Measurements from ENCODE around the gene OR2G6. TPM values are rescaled to one million over a fixed set of nuclear protein-coding genes. Genes with fewer than 3 reads are reported as not detected.
"Not testable (repeated sequence)": the region's sequence is repeated elsewhere in the genome, so short reads cannot be mapped to it uniquely, and the experiment has no call there.

Gene OR2G6
- total RNA-seq, result not detected in 2 replicates
- long read RNA-seq, result 0 reads

GRCh38 chr1:248507773-248508172, at the start of gene OR2G6:
Gene OR2G6, plus strand, starts transcription at chr1:248508073. Its CDS starts 13,574 bp downstream, at chr1:248521647.
- H3K4me1 Mint-ChIP-seq (ENCODE audit: unreplicated experiment); DNase-seq (ENCODE audit: extremely low spot score, unreplicated experiment); H3K27me3 Mint-ChIP-seq (ENCODE audit: unreplicated experiment); H3K36me3 Mint-ChIP-seq (ENCODE audit: unreplicated experiment); H3K9me3 Mint-ChIP-seq (ENCODE audit: unreplicated experiment); H3K4me3 Mint-ChIP-seq (ENCODE audit: unreplicated experiment); H3K27ac Mint-ChIP-seq (ENCODE audit: unreplicated experiment): not testable (repeated sequence)

GRCh38 chr1:248459117-248459516, 48.8 kb upstream of the OR2G6 start:
- not testable (repeated sequence) for H3K27me3 Mint-ChIP-seq (ENCODE audit: unreplicated experiment); DNase-seq (ENCODE audit: extremely low spot score, unreplicated experiment); H3K36me3 Mint-ChIP-seq (ENCODE audit: unreplicated experiment); H3K4me1 Mint-ChIP-seq (ENCODE audit: unreplicated experiment); H3K4me3 Mint-ChIP-seq (ENCODE audit: unreplicated experiment); H3K27ac Mint-ChIP-seq (ENCODE audit: unreplicated experiment)
- peaks cover 50% of the 10 kb centered on the region for H3K9me3 Mint-ChIP-seq (ENCODE audit: unreplicated experiment)

GRCh38 chr1:248471154-248471553, 36.7 kb upstream of the OR2G6 start:
- no peak for TF ChIP-seq CTCF (IDR thresholded peaks at IDR 0.05)
- Mint-ChIP-seq H3K9me3 (ENCODE audit: unreplicated experiment) (peaks cover 32% of the 10 kb centered on the region), H3K36me3 (ENCODE audit: unreplicated experiment) (no peaks in the 10 kb centered on the region), H3K27me3 (ENCODE audit: unreplicated experiment) (no peaks in the 10 kb centered on the region), H3K4me1 (ENCODE audit: unreplicated experiment) (no peaks in the 10 kb centered on the region), H3K27ac (ENCODE audit: unreplicated experiment) (no peak overlapping the region), H3K4me3 (ENCODE audit: unreplicated experiment) (no peak overlapping the region)
- no peak for DNase-seq (ENCODE audit: extremely low spot score, unreplicated experiment)

- H3K4me3 Mint-ChIP-seq (ENCODE audit: unreplicated experiment); H3K36me3 Mint-ChIP-seq (ENCODE audit: unreplicated experiment); DNase-seq (ENCODE audit: extremely low spot score, unreplicated experiment); H3K4me1 Mint-ChIP-seq (ENCODE audit: unreplicated experiment); H3K27ac Mint-ChIP-seq (ENCODE audit: unreplicated experiment); H3K27me3 Mint-ChIP-seq (ENCODE audit: unreplicated experiment): not testable (repeated sequence)
- peaks cover 31% of the 10 kb centered on the region for H3K9me3 Mint-ChIP-seq (ENCODE audit: unreplicated experiment)
These were observed 35.8 kb upstream of the OR2G6 start for GRCh38 chr1:248472111-248472510.

GRCh38 chr1:248473051-248473450, 34.8 kb upstream of the OR2G6 start, which contains the start of gene OR2T3:
Gene OR2T3, plus strand, starts transcription at chr1:248473351. Its CDS starts 0 bp downstream, at chr1:248473351.
- not testable (repeated sequence) for H3K27ac Mint-ChIP-seq (ENCODE audit: unreplicated experiment); H3K4me1 Mint-ChIP-seq (ENCODE audit: unreplicated experiment); H3K4me3 Mint-ChIP-seq (ENCODE audit: unreplicated experiment); H3K27me3 Mint-ChIP-seq (ENCODE audit: unreplicated experiment); H3K36me3 Mint-ChIP-seq (ENCODE audit: unreplicated experiment); DNase-seq (ENCODE audit: extremely low spot score, unreplicated experiment)
- peaks cover 29% of the 10 kb centered on the region for H3K9me3 Mint-ChIP-seq (ENCODE audit: unreplicated experiment)

GRCh38 chr1:248475660-248476059, 32.2 kb upstream of the OR2G6 start:
- not testable (repeated sequence) for H3K4me3 Mint-ChIP-seq (ENCODE audit: unreplicated experiment); H3K36me3 Mint-ChIP-seq (ENCODE audit: unreplicated experiment); H3K27me3 Mint-ChIP-seq (ENCODE audit: unreplicated experiment); H3K27ac Mint-ChIP-seq (ENCODE audit: unreplicated experiment); DNase-seq (ENCODE audit: extremely low spot score, unreplicated experiment); H3K4me1 Mint-ChIP-seq (ENCODE audit: unreplicated experiment)
- peaks cover 18% of the 10 kb centered on the region for H3K9me3 Mint-ChIP-seq (ENCODE audit: unreplicated experiment)

- H3K4me3 Mint-ChIP-seq (ENCODE audit: unreplicated experiment); H3K27me3 Mint-ChIP-seq (ENCODE audit: unreplicated experiment); H3K36me3 Mint-ChIP-seq (ENCODE audit: unreplicated experiment); H3K4me1 Mint-ChIP-seq (ENCODE audit: unreplicated experiment); H3K27ac Mint-ChIP-seq (ENCODE audit: unreplicated experiment); DNase-seq (ENCODE audit: extremely low spot score, unreplicated experiment): not testable (repeated sequence)
- H3K9me3 Mint-ChIP-seq (ENCODE audit: unreplicated experiment), result peaks cover 19% of the 10 kb centered on the region
These were observed 25.9 kb upstream of the OR2G6 start for GRCh38 chr1:248481686-248482579.

- H3K36me3 Mint-ChIP-seq (ENCODE audit: unreplicated experiment); H3K27ac Mint-ChIP-seq (ENCODE audit: unreplicated experiment); H3K9me3 Mint-ChIP-seq (ENCODE audit: unreplicated experiment); H3K27me3 Mint-ChIP-seq (ENCODE audit: unreplicated experiment); DNase-seq (ENCODE audit: extremely low spot score, unreplicated experiment); H3K4me3 Mint-ChIP-seq (ENCODE audit: unreplicated experiment); H3K4me1 Mint-ChIP-seq (ENCODE audit: unreplicated experiment): not testable (repeated sequence)
These were observed 19.6 kb upstream of the OR2G6 start, which contains the start of gene OR2T5 for GRCh38 chr1:248488289-248488688. Gene OR2T5, plus strand, starts transcription at chr1:248488589. Its CDS starts 0 bp downstream, at chr1:248488589.

GRCh38 chr1:248496661-248497060, 11.2 kb upstream of the OR2G6 start:
- not testable (repeated sequence) for H3K27ac Mint-ChIP-seq (ENCODE audit: unreplicated experiment); H3K27me3 Mint-ChIP-seq (ENCODE audit: unreplicated experiment); H3K36me3 Mint-ChIP-seq (ENCODE audit: unreplicated experiment); H3K4me1 Mint-ChIP-seq (ENCODE audit: unreplicated experiment); H3K4me3 Mint-ChIP-seq (ENCODE audit: unreplicated experiment); H3K9me3 Mint-ChIP-seq (ENCODE audit: unreplicated experiment); DNase-seq (ENCODE audit: extremely low spot score, unreplicated experiment)

- not testable (repeated sequence) for H3K27ac Mint-ChIP-seq (ENCODE audit: unreplicated experiment); H3K4me1 Mint-ChIP-seq (ENCODE audit: unreplicated experiment); H3K9me3 Mint-ChIP-seq (ENCODE audit: unreplicated experiment); H3K4me3 Mint-ChIP-seq (ENCODE audit: unreplicated experiment); DNase-seq (ENCODE audit: extremely low spot score, unreplicated experiment); H3K27me3 Mint-ChIP-seq (ENCODE audit: unreplicated experiment); H3K36me3 Mint-ChIP-seq (ENCODE audit: unreplicated experiment)
These were observed 7.4 kb upstream of the OR2G6 start for GRCh38 chr1:248500305-248501035.

GRCh38 chr1:248510217-248510616, 2.3 kb downstream of the OR2G6 start:
- not testable (repeated sequence) for DNase-seq (ENCODE audit: extremely low spot score, unreplicated experiment); H3K27me3 Mint-ChIP-seq (ENCODE audit: unreplicated experiment); H3K27ac Mint-ChIP-seq (ENCODE audit: unreplicated experiment); H3K9me3 Mint-ChIP-seq (ENCODE audit: unreplicated experiment); H3K4me1 Mint-ChIP-seq (ENCODE audit: unreplicated experiment); H3K4me3 Mint-ChIP-seq (ENCODE audit: unreplicated experiment); H3K36me3 Mint-ChIP-seq (ENCODE audit: unreplicated experiment)
